Measurements from ENCODE around the gene PLXNA4. TPM values are rescaled to one million over a fixed set of nuclear protein-coding genes. Genes with fewer than 3 reads are reported as not detected.

PLXNA4 gene
- total RNA-seq, 1 experiment from 2014 or later, result not detected

DNA sequence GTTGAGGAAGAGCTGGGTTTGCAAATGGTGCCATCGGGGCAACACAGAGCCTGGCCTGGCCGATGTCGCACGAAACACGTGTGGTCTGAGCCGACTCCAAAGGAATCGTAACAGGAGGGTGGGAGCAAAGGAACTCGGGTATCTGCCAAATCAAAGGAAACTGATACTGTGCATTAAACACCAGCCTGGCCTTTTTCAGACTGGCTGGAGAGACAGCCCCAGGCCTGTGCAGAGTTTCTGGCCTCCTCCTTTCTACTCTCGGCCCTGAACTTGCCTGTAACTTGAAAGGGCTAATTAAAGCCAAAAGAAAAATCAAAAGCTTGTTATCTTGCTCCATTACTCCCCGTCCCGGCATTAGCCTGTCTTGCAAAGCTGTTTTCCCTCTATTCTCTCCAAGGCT, 71.4 kb downstream of the PLXNA4 start:
- ChIA-PET CTCF (no interaction called here), RAD21 (ENCODE audit: low non-redundant PET in 1 of 2, low total read pairs in 2 of 2, uncharacterized antibody in 2 of 2, unreplicated experiment in 2 of 2) (no interaction called here), POLR2A (no interaction called here)
- Histone ChIP-seq H3K9ac (ENCODE audit: low read length) (no peak overlapping the region), H3K4me2 (ENCODE audit: low read length) (no peak overlapping the region), H3K27me3 (ENCODE audit: insufficient read depth, low read length) (peaks cover 26% of the 10 kb centered on the region), H4K20me1 (ENCODE audit: insufficient read depth) (no peaks in the 10 kb centered on the region), H3K4me1 (ENCODE audit: control insufficient read depth in 1 of 2, insufficient read depth in 2 of 2, low read length in 2 of 2) (no peaks in the 10 kb centered on the region), H2AFZ (ENCODE audit: low read depth, low read length, poor library complexity, severe bottlenecking) (no peak overlapping the region), H3K36me3 (ENCODE audit: control insufficient read depth in 1 of 2, insufficient read depth in 2 of 2, low read length in 2 of 2) (no peaks in the 10 kb centered on the region), H3K79me2 (ENCODE audit: insufficient read depth, low read length) (no peaks in the 10 kb centered on the region), H3K9me3 (ENCODE audit: control insufficient read depth in 1 of 2, insufficient read depth in 1 of 2, low read depth in 1 of 2, low read length in 2 of 2) (no peaks in the 10 kb centered on the region), H3K27ac (ENCODE audit: low read depth, low read length) (no peak overlapping the region), H3K4me3 (replicated peaks in 1 of 2; ENCODE audit: low read depth in 1 of 2, low read length in 2 of 2) (no peak overlapping the region), H3K9me2 (ENCODE audit: insufficient read depth) (no peaks in the 10 kb centered on the region)
- no TSS peak for BruUV-seq (replicated peaks)
- intact Hi-C loops (cut with micrococcal nuclease), result no loop called here
- ATAC-seq (no peak), DNase-seq (ENCODE audit: low read depth, low spot score) (no peak)
- no peak for TF ChIP-seq ZFX (IDR thresholded peaks at IDR 0.05)
- TF ChIP-seq TCF7L2 (IDR thresholded peaks at IDR 0.05; ENCODE audit: borderline replicate concordance, extremely low read depth, insufficient read depth, insufficient read length), result no peak
- TF ChIP-seq SRF (IDR thresholded peaks at IDR 0.05; ENCODE audit: low read depth), result no peak
- TF ChIP-seq, protein P1, sequence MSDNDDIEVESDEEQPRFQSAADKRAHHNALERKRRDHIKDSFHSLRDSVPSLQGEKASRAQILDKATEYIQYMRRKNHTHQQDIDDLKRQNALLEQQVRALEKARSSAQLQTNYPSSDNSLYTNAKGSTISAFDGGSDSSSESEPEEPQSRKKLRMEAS (IDR thresholded peaks at IDR 0.05), result no peak
- TF ChIP-seq, protein P2, sequence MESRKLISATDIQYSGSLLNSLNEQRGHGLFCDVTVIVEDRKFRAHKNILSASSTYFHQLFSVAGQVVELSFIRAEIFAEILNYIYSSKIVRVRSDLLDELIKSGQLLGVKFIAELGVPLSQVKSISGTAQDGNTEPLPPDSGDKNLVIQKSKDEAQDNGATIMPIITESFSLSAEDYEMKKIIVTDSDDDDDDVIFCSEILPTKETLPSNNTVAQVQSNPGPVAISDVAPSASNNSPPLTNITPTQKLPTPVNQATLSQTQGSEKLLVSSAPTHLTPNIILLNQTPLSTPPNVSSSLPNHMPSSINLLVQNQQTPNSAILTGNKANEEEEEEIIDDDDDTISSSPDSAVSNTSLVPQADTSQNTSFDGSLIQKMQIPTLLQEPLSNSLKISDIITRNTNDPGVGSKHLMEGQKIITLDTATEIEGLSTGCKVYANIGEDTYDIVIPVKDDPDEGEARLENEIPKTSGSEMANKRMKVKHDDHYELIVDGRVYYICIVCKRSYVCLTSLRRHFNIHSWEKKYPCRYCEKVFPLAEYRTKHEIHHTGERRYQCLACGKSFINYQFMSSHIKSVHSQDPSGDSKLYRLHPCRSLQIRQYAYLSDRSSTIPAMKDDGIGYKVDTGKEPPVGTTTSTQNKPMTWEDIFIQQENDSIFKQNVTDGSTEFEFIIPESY (IDR thresholded peaks at IDR 0.05; ENCODE audit: extremely low read depth, insufficient replicate concordance, low read length), result no peak

DNA sequence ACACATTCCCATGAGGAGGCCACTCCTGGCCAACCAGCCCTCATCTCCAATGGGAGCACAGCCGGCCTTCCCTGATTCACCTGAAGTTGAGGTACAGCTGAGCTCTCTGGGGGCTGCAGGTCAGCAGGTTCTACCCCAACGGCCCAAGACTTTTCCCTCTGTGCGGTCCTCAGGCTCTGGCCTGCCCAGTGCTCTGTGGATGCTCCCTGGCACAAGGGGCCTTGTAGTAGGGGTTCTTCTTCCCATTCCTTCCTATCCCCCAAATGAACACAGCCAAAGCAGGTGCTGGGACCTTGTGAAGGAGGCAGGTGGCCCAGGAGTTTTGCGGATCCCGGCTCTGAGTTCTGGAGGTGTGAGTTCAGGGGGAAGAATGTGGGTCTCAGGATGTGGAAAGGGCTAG, 72.2 kb downstream of the PLXNA4 start:
- Histone ChIP-seq H3K9me2 (ENCODE audit: insufficient read depth) (no peaks in the 10 kb centered on the region), H3K79me2 (ENCODE audit: insufficient read depth, low read length) (no peaks in the 10 kb centered on the region), H3K9ac (ENCODE audit: low read length) (no peak overlapping the region), H3K36me3 (ENCODE audit: control insufficient read depth in 1 of 2, insufficient read depth in 2 of 2, low read length in 2 of 2) (no peaks in the 10 kb centered on the region), H3K9me3 (ENCODE audit: control insufficient read depth in 1 of 2, insufficient read depth in 1 of 2, low read depth in 1 of 2, low read length in 2 of 2) (no peaks in the 10 kb centered on the region), H4K20me1 (ENCODE audit: insufficient read depth) (no peaks in the 10 kb centered on the region), H3K27me3 (ENCODE audit: insufficient read depth, low read length) (peaks cover 19% of the 10 kb centered on the region), H2AFZ (ENCODE audit: low read depth, low read length, poor library complexity, severe bottlenecking) (no peak overlapping the region), H3K4me2 (ENCODE audit: low read length) (no peak overlapping the region), H3K27ac (ENCODE audit: low read depth, low read length) (no peak overlapping the region), H3K4me1 (ENCODE audit: control insufficient read depth in 1 of 2, insufficient read depth in 2 of 2, low read length in 2 of 2) (no peaks in the 10 kb centered on the region), H3K4me3 (replicated peaks in 1 of 2; ENCODE audit: low read depth in 1 of 2, low read length in 2 of 2) (no peak overlapping the region)
- ATAC-seq, result no peak
- intact Hi-C loops (cut with micrococcal nuclease), result no loop called here
- no peak for DNase-seq (ENCODE audit: low read depth, low spot score)
- ChIA-PET RAD21 (ENCODE audit: low non-redundant PET in 1 of 2, low total read pairs in 2 of 2, uncharacterized antibody in 2 of 2, unreplicated experiment in 2 of 2) (no interaction called here), CTCF (no interaction called here), POLR2A (no interaction called here)
- BruUV-seq (replicated peaks), result no TSS peak
- no peak for TF ChIP-seq SIN3A (IDR thresholded peaks at IDR 0.05; ENCODE audit: low read depth)
- TF ChIP-seq, protein P2 (IDR thresholded peaks at IDR 0.05; ENCODE audit: extremely low read depth, insufficient replicate concordance, low read length), result no peak
- no peak for TF ChIP-seq SP1 (IDR thresholded peaks at IDR 0.05; ENCODE audit: low read depth)
- TF ChIP-seq CEBPB (IDR thresholded peaks at IDR 0.05; ENCODE audit: low read depth), result no peak
- TF ChIP-seq, protein P3, sequence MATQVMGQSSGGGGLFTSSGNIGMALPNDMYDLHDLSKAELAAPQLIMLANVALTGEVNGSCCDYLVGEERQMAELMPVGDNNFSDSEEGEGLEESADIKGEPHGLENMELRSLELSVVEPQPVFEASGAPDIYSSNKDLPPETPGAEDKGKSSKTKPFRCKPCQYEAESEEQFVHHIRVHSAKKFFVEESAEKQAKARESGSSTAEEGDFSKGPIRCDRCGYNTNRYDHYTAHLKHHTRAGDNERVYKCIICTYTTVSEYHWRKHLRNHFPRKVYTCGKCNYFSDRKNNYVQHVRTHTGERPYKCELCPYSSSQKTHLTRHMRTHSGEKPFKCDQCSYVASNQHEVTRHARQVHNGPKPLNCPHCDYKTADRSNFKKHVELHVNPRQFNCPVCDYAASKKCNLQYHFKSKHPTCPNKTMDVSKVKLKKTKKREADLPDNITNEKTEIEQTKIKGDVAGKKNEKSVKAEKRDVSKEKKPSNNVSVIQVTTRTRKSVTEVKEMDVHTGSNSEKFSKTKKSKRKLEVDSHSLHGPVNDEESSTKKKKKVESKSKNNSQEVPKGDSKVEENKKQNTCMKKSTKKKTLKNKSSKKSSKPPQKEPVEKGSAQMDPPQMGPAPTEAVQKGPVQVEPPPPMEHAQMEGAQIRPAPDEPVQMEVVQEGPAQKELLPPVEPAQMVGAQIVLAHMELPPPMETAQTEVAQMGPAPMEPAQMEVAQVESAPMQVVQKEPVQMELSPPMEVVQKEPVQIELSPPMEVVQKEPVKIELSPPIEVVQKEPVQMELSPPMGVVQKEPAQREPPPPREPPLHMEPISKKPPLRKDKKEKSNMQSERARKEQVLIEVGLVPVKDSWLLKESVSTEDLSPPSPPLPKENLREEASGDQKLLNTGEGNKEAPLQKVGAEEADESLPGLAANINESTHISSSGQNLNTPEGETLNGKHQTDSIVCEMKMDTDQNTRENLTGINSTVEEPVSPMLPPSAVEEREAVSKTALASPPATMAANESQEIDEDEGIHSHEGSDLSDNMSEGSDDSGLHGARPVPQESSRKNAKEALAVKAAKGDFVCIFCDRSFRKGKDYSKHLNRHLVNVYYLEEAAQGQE (IDR thresholded peaks at IDR 0.05; ENCODE audit: low read depth), result no peak
- no peak for TF ChIP-seq POLR2AphosphoS5 (IDR thresholded peaks at IDR 0.05; ENCODE audit: low read depth, low read length)
- TF ChIP-seq EGR1 (IDR thresholded peaks at IDR 0.05; ENCODE audit: low read depth), result no peak
- no peak for TF ChIP-seq CBX3 (IDR thresholded peaks at IDR 0.05; ENCODE audit: low read depth)
- no peak for TF ChIP-seq ZFX (IDR thresholded peaks at IDR 0.05)
- TF ChIP-seq, protein P4, sequence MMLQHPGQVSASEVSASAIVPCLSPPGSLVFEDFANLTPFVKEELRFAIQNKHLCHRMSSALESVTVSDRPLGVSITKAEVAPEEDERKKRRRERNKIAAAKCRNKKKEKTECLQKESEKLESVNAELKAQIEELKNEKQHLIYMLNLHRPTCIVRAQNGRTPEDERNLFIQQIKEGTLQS (IDR thresholded peaks at IDR 0.05), result no peak
- TF ChIP-seq SRF (IDR thresholded peaks at IDR 0.05; ENCODE audit: low read depth), result no peak
